Prostate gland (tissue), 2 donors: ENCODE results near the gene FOXD1. TPM values are rescaled to one million over a fixed set of nuclear protein-coding genes. Genes with fewer than 3 reads are reported as not detected.

Experiments
- DNase-seq: peaks from one replicate; pipeline ENCODE4 v3.0.0-alpha.2; 2019; ENCODE audit warnings: low spot score
- H3K27ac ChIP-seq, 2 donors: fragments of 200-600 bp; sonication (generic); 2 replicates each; pipeline ENCODE4 v1.5.1; 2017 to 2019
- H3K27me3 ChIP-seq: fragments of 200-600 bp; sonication (generic); replicated peaks from 2 replicates; pipeline ENCODE4 v1.5.1; 2019; ENCODE audit not compliant: insufficient read depth
- H3K36me3 ChIP-seq, 2 donors: fragments of 200-600 bp; sonication (generic); 1 replicate in 1 of 2; 2 replicates in 1 of 2; pipeline versions ENCODE4 v1.5.1 to v1.8.1; 2017 to 2019
- H3K4me1 ChIP-seq: fragments of 200-600 bp; sonication (generic); replicated peaks from 2 replicates; pipeline ENCODE4 v1.5.1; 2019
- H3K4me3 ChIP-seq, 2 donors: fragments of 200-600 bp; sonication (generic); 2 replicates each; pipeline ENCODE4 v1.5.1; 2017 to 2019
- H3K9me3 ChIP-seq: fragments of 200-600 bp; sonication (generic); 2 replicates; pipeline ENCODE4 v1.5.1; 2017
- CTCF ChIP-seq, 4 experiments: fragments of 200-600 bp in 2 of 4; fragments of 450-650 bp in 2 of 4; sonication (generic) in 2 of 4; IDR thresholded peaks; 1 replicate in 3 of 4; 2 replicates in 1 of 4; pipeline ENCODE4 v1.5.1; 2016 to 2019; ENCODE audit warnings: antibody characterized with exemption in 4 of 4, mild to moderate bottlenecking in 2 of 4, moderate library complexity in 2 of 4
- POLR2A ChIP-seq: fragments of 450-650 bp; IDR thresholded peaks from one replicate; pipeline ENCODE4 v1.6.1; 2016; ENCODE audit warnings: antibody characterized with exemption, mild to moderate bottlenecking
- POLR2AphosphoS5 ChIP-seq: sonication (generic); formaldehyde crosslinking; IDR thresholded peaks from one replicate; pipeline ENCODE4 v1.6.1; 2017; ENCODE audit warnings: antibody characterized with exemption
- WGBS: methylation state at CpG from one replicate; pipeline ENCODE4 v1.1.5; 2018; 5-methylcytosine and 5-hydroxymethylcytosine counted together
- intact Hi-C: fragments of 100-400 bp; cut with DNase I; formaldehyde crosslinking; loops from one replicate; pipeline ENCODE4 v1.14.2; 2022
- total RNA-seq, 2 donors: library from RNA; depleted of rRNA; stranded (reverse); fragments of >200 nt; gene quantifications; one replicate each; pipeline ENCODE4 v1.1.0, GENCODE V29; 2016

Gene FOXD1
- total RNA-seq, 2 donors from 2014 or later = 1.6 to 2.8 TPM

- Histone ChIP-seq H3K4me3 (peak overlapping the region in 1 of 2 donors; percentile 15), H3K4me1 (no peaks in the 10 kb centered on the region), H3K27me3 (peaks cover 64% of the 10 kb centered on the region), H3K36me3 (no peaks in the 10 kb centered on the region), H3K9me3 (no peaks in the 10 kb centered on the region), H3K27ac (no peak overlapping the region)
- no peak for TF ChIP-seq POLR2AphosphoS5
- TF ChIP-seq POLR2A = no peak
- no peak for TF ChIP-seq CTCF (IDR thresholded peaks at IDR 0.05)
- intact Hi-C loops = no loop called here
- 2% methylated on average over 71 of the region's 127 CpGs for WGBS
- no peak for DNase-seq
Measured at GRCh38 chr5:73447530-73448462, 781 bp downstream of the FOXD1 start.

GRCh38 chr5:73446631-73447529, 1.7 kb downstream of the FOXD1 start:
- Histone ChIP-seq H3K27ac (no peak overlapping the region), H3K9me3 (no peaks in the 10 kb centered on the region), H3K4me1 (no peaks in the 10 kb centered on the region), H3K27me3 (peaks cover 66% of the 10 kb centered on the region), H3K36me3 (no peaks in the 10 kb centered on the region), H3K4me3 (peak overlapping the region in 1 of 2 donors; percentile 8)
- intact Hi-C loops = no loop called here
- no peak for DNase-seq
- no peak for TF ChIP-seq POLR2A
- no peak for TF ChIP-seq CTCF (IDR thresholded peaks at IDR 0.05)
- no peak for TF ChIP-seq POLR2AphosphoS5
- WGBS = 3% methylated on average over 99 of the region's 119 CpGs

DNA sequence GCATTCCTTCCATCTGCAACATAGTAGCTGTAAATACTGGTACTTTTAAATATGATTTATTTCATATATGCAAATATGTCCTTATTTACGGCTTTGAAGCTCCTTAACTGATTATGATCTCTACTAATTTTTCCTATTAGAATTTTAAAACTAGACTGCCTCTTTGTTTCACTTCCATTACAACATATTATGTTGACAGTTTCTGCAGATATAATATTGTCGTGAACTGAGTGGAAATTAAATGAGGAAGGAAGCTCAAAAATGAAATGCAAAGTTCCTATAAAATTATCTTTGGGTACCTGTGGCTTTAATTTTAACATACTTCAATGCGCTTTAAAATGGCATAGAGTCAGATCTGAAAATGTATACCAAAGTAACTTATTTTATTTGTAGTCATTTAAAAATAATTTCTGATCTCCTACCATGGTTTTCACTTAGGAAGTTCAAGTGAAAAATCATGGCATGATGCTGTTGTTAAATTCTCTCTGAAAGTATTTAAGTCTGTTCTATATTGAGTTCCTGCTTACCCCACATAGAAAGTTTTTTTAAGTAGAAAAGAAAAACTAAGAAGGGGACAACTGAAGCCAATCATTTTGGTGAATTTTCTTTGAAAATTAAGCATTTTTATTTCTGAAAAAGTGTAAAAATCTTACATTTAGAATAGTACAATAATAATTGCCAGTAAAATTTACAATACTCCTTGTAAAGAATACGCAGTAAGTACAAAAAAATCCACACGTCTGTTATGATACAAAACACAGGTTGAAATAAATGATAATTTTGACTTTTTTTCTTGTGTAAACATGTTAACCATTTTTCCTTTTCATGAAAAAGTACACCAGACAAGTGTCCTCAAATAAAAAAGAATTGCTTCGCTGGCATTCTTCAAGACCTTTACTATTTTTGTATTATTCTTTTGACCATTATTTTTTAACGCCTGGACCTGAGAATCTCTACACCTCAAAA, 2.6 kb downstream of the FOXD1 start:
- WGBS = 26% methylated on average over 7 of the region's 7 CpGs
- no peak for DNase-seq
- H3K4me3 ChIP-seq = no peak overlapping the region
- H3K4me1 ChIP-seq = no peaks in the 10 kb centered on the region
- H3K9me3 ChIP-seq = no peaks in the 10 kb centered on the region
- no peak for TF ChIP-seq POLR2A
- TF ChIP-seq POLR2AphosphoS5 = no peak
- TF ChIP-seq CTCF (IDR thresholded peaks at IDR 0.05) = no peak
- H3K27me3 ChIP-seq = peaks cover 64% of the 10 kb centered on the region
- no peaks in the 10 kb centered on the region for H3K36me3 ChIP-seq
- intact Hi-C loops = no loop called here
- H3K27ac ChIP-seq = no peak overlapping the region

DNA sequence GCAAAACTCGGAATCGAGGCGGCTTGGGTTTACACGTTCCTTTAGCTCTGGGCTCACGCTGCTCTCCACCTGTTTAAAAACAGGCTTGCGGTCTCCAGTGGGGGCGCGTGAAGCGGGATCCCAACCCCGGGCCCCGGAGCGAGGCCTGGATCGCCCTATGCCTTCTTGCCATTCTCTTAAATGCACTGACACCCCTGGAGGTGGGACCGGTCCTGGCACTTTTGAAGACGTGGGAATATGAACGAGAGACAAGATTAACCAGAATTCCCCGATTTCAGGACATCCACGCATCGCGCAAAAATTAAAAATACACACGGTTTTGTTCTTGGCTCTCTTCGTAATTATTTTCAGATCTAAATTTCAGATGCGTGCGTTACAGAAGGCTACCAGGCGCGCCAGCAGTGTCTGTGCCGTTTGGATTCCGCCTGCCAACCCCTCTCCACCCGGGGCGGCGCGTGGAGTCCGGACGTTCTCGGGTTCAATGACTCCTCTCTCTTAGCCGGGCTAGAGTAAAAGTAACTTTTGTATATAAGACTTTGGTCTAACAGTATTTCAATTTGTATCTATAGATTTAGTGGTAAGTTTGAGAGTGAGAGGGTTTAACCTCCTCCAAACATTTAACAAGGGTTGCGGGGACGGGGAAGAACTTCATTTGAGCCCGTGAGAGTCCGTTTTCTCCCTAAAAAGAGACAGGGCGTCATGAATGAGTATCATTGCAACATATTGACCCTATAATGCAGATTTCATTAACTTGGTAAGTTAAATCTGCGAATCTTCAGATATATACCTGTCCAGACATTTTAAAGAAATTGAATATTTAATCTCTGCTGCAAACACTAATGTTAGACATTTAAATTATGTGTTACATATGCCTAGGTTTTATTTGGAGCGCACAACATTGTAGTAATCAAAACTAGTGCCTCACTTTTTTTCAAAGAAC, 3.8 kb downstream of the FOXD1 start:
- Histone ChIP-seq H3K27ac (no peak overlapping the region), H3K4me1 (no peaks in the 10 kb centered on the region), H3K4me3 (no peak overlapping the region), H3K9me3 (no peaks in the 10 kb centered on the region), H3K36me3 (no peaks in the 10 kb centered on the region), H3K27me3 (peaks cover 61% of the 10 kb centered on the region)
- WGBS = 15% methylated on average over 43 of the region's 43 CpGs
- TF ChIP-seq POLR2A = no peak
- intact Hi-C loops = no loop called here
- no peak for DNase-seq
